ENCODE data around the gene IQCE.
A peak's percentile ranks its signal among the peaks of the same experiment; 100 is the strongest.
"Not testable (repeated sequence)": the region's sequence is repeated elsewhere in the genome, so short reads cannot be mapped to it uniquely, and the experiment has no call there.

Gene IQCE

DNA sequence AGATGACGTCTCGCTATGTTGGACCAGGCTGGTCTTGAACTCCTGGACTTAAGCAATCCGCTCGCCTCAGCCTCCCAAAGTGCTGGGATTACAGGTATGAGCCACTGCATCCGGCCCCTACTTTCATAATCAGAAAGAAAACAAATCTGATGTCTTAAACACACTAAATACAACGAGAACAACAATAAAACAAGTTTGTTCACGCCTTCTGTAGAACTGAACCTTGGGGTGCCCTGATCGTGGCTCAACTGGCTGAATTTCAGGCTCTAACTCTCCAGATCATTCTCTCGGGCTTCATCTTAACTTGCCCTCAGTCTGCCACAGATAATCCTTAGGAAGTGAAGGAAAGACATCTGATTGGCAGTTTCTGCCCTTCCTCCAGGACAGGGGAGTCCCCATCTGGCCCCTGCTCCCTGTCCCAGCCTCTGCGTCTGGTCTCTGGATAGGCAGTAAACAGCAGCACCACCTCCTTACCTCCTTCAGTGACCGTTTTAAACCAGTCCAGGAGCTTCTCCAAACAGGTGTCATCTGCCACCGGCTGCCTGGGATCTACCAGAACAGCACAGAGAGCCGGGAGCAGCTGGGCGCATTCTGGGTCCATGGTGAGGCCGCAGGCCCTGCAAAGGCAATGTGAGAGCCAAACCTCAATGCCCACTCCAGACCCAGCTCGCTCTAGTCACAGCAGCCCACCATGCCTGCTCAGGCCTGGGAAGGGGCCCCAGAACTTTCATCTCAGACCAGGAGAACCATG, 4.8 kb upstream of the IQCE start:
- DNase-seq (ENCODE audit: low spot score): no peak

DNA sequence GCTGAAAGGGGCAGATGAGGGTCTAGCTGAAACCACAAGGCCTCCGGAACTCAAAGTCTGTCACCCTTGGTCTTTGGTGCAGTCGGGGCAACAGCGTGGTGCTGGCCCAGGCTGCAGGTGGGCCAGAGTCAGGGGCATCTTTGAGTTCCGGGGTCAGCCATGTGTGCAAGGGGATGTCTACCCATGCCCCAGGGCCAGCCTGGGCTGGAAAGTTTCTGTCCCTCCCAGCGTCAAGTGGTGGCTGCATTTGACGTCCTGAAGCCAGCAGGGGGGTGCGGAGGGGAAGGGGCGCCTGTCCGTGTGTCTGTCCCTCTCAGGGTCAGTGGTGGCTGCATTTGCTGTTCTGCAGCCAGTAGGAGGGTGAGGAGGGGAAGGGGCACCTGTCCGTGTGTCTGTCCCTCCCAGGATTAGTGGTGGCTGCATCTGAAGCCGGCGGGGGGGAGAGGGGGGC, 4.1 kb upstream of the IQCE start:
- no peak for DNase-seq (ENCODE audit: low spot score)

GRCh38 chr7:2555121-2556052, 3.4 kb upstream of the IQCE start, which contains the start of gene BRAT1:
TSS of gene BRAT1 (minus strand) at chr7:2555524. CDS start at chr7:2554431, 1,093 bp downstream.
- DNase-seq (ENCODE audit: low spot score): peak; percentile 99

GRCh38 chr7:2559283-2559950, 638 bp downstream of the IQCE start:
- DNase-seq (ENCODE audit: low spot score): no peak

DNA sequence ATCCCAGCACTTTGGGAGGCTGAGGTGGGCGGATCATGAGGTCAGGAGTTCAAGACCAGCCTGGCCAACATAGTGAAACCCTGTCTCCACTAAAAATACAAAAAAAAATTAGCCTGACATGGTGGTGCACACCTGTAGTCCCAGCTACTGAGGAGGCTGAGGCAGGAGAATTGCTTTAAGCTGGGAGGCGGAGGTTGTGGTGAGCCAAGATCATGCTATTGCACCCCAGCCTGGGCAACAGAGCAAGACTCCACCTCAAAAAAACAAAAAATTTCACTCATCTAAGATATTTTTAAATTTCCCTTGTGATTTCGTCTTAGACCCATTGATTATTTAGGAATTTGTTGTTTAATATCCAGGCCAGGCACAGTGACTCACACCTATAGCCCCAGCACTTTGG, 5.2 kb downstream of the IQCE start:
- not testable (repeated sequence) for DNase-seq (ENCODE audit: low spot score)

DNA sequence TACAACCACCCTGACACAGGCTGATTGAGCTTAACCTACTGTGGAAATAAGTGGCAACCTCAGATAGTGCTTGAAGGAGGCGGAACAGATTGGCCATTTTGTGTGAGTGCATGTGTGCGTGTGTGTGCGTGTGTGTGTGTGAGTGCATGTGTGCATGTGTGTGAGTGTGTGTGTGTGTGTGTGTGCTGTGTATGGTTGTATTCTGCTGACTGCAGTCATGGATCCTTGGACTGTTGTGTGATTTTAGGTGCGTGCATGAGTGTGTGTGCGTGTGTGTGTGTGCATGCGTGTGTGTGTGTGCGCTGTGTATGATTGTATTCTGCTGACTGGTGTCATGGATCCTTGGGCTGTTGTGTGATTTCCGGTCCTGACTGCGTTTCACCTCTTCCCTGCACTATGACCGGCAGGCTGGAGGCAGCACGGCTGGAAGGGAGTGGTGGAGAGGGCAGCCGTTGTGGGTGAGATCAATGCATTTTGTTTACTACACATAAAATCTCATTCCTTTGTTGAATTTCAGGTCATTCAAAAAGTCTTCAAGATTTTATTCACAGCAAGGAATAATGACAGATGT, 6.3 kb downstream of the IQCE start:
- DNase-seq (ENCODE audit: low spot score): no peak

GRCh38 chr7:2566348-2566889, 7.6 kb downstream of the IQCE start:
- no peak for DNase-seq (ENCODE audit: low spot score)

DNA sequence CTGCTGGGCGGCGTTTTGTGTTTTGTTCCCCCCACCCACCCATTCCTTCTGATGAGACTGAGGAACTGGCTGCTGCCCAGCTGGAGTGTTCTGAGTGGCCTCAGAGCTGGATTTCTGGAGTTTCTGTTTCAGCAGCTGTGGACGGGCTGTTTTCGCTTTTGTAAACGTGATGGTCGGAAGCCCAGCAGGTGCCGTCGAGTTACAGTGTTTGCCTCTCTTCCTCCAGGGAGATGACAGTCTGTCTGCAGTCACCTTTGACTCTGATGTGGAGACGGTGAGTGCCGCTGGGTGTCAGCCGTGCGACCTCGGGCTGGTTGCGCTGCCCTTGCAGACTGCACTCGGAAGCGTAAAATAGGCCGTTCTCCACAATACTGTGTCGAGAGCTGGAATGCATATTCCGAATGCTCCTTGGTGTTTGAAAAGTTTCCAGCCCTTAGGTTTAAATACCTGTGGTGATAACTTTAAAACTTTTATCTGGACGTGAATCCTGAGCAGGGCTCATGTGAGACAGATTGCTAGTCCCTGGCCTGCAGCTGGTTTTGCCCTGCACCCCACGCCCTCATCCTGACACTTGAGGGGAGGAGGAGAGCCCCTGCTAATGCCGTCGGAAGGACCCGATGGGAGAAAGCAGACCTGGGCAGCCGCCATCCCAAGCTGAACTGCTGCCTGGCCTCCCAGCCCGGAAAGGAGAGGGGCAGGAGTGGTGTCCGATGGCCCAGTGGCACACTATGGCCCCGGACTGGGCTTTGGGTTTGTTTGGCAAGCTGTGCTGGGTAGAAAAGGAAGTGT, 8.3 kb downstream of the IQCE start:
- no peak for DNase-seq (ENCODE audit: low spot score)

GRCh38 chr7:2567679-2568278, 9.0 kb downstream of the IQCE start:
- peak; percentile 72 for DNase-seq (ENCODE audit: low spot score)

DNA sequence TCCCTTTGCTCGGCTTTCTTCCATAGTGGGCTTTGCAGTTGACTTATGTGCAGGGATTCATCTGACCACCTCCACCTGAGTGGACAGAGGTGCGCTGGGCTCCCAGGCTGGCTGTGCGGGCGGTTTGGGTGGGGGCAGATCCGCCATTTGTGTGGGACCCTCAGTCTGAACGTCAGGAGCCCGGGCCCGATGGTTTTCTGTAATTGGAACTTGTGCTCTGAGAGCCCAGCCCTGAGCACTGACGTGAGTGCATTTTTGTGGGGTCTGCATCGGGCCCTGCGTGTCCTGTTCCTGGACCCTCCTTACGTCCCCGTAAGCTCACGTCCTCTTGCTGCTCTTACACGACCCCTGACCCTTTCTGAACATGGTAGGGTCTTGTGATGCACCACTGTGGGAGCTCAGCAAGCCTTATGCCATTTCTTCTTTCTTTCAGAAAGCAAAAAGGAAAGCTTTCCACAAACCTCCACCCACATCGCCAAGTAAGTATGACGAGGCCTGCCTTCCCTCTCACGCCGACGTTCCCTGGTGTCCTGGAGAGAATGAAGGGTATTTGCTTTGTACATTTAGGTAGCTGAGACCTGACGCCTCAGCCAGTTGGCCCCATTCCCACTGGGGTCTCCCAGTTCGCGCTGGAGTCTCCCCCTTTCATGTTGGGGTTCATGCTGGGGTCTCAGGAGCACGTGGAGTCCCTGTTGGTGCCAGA, 9.9 kb downstream of the IQCE start:
- DNase-seq (ENCODE audit: low spot score): no peak

DNA sequence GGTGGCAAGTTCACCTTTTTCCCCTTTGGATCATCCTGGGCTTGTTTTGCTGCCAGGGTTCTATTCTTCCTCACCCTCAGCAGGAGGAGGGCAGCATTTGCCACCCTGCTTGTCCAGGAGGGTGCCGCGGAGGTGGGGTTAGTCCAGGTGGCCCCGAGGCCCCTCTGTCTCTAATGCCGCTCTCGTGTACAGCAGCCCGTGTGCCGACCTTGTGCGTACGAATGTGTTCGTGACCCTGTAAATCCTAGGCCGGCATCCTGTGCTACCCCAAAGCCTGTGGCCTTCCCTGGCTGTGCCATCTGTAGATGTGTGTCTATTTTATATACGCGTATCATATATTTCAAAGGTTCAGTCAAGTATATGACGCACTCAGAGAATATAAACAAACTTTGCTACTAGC, 10.6 kb downstream of the IQCE start:
- no peak for DNase-seq (ENCODE audit: low spot score)

DNA sequence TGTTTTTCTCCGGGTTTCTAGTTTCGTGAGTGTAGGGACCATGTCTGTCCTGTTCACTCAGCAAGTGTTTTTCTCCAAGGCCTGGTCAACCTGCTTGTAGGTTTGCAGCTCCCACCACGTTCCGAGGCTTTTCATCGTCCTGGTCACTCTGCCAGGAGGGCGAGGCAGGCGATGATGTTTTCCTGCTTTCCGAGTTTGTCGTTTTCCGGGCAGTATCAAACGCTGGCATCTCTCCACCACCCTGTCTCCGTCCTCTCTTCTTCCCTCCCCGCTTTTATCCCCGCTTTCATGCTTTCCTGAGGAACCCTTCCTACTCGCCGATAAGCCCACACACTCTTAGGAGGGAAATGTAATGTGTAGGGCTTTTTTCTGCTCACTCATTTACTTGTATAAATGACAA, 11.2 kb downstream of the IQCE start:
- DNase-seq (ENCODE audit: low spot score): no peak

DNA sequence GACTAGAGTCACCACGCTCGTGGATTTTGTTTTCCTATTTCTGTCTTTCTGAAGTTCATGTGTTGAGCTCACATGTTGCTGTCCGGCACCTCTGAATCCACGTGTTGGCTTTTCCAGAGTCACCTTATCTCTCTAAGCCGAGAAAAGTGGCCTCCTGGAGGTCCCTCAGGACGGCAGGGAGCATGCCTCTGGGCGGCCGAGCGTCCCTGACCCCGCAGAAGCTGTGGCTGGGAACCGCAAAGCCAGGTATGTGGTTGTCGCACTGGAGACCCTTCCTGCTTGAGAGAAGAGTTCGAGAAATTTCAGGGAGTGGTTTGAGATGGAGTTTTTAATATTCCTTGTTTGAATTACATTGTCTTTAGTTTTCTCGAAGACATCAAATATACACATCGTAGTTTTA, 12.6 kb downstream of the IQCE start:
- no peak for DNase-seq (ENCODE audit: low spot score)

DNA sequence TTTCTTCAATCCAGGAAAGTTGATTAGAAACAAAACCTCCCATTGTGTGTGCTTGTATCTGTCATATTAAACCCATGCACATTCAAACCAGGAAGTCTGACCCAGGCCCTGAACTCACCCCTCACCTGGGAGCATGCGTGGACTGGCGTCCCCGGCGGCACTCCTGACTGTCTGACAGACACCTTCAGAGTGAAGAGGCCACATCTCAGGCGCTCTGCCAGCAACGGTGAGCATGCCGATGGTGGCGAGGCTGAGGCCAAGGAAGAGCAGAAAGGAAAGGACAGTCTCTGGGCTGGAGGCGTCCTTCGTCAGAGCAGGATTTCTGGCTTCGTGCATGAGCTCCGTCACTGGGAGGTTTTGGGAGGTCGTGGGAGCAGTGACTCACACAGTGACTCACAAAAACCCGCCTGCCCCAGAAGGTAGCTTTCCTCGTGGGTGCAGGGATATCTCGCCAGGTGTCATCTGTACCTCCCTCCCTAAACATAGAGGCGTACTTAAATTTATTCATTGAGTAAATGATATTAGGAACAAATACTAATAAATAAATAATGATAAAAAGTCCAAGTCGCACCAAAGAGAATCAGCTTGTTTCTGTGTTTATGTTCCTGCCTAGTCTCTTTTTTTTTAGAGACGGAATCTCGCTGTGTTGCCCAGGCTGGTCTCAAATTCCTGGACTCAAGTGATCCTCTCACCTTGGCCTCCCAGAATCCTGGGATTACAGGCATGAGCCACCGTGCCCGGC, 13.5 kb downstream of the IQCE start:
- DNase-seq (ENCODE audit: low spot score): no peak

GRCh38 chr7:2573761-2574160, 15.0 kb downstream of the IQCE start:
- DNase-seq (ENCODE audit: low spot score): no peak

GRCh38 chr7:2575046-2575732, 16.4 kb downstream of the IQCE start:
- no peak for DNase-seq (ENCODE audit: low spot score)

- DNase-seq (ENCODE audit: low spot score): peak; percentile 67
These were observed 17.1 kb downstream of the IQCE start for GRCh38 chr7:2575733-2576340.

All from GM03348 (cell line).